ENCODE results near the gene SORCS1.

GRCh38 chr10:106793617-106794016 is 370.9 kb downstream of the SORCS1 start:
- no peak for TF ChIP-seq CTCF (IDR thresholded peaks at IDR 0.05; ENCODE audit: low read depth, low read length, poor library complexity, severe bottlenecking)
- TF ChIP-seq EZH2phosphoT487 (IDR thresholded peaks at IDR 0.05; ENCODE audit: borderline replicate concordance, low read length), result no peak
